ENCODE results near the gene GBA2. TPM values are rescaled to one million over a fixed set of nuclear protein-coding genes. Genes with fewer than 3 reads are reported as not detected.

GBA2 gene
- total and polyA plus RNA-seq, 4 donors, result 42.4 to 78.7 (median 46.2) TPM

DNA sequence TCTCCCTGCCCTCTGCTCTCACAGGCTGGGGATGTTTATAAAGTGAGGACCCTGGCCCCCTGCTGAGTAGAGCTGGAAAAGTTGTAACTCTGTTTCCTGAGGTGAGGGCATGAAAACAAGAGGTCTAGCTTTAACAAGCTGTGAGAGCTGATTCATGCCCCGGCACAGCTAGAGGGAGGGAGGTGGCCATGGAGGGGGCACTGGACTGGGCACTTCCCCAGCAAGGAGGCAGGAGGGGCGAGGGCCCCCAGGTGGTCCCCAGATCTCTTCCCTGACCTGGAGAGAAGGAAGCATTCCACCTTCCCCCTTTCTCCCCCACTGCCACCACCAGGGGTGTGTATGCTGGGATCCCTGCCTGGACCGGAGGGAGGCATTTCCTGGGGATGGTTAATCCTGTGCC lies 5.2 kb upstream of the GBA2 start, which contains the start of gene MSMP:
Gene MSMP, minus strand, starts transcription at position 13 of the 400 bp plus-strand sequence. CDS start 147 bp downstream, outside the sequence.
- Histone ChIP-seq H3K9ac (ENCODE audit: insufficient read depth in 1 of 2, low read length in 2 of 2) (no peak within 1 kb of the TSS), H3K27me3 (ENCODE audit: control insufficient read depth in 3 of 3, insufficient read depth in 3 of 3, low read length in 2 of 3) (no peaks in the 10 kb centered on the region), H3K4me3 (no peak within 1 kb of the TSS), H3K27ac (ENCODE audit: low read depth in 1 of 2, low read length in 1 of 2) (peak within 1 kb of the TSS in 1 of 2 donors; percentile 51), H3K36me3 (ENCODE audit: control insufficient read depth in 4 of 4, insufficient read depth in 4 of 4, low read length in 4 of 4) (peaks cover 10 to 42% (median 37%) of the 10 kb centered on the region in 4 donors), H3K4me1 (ENCODE audit: control insufficient read depth in 5 of 5, insufficient read depth in 5 of 5, low read length in 5 of 5) (peaks cover 0 to 31% (median 13%) of the 10 kb centered on the region in 5 donors), H3K9me3 (ENCODE audit: control insufficient read depth in 4 of 4, insufficient read depth in 3 of 4, low read length in 3 of 4) (no peaks in the 10 kb centered on the region)
- DNase-seq, result no peak
- TF ChIP-seq, protein P1, sequence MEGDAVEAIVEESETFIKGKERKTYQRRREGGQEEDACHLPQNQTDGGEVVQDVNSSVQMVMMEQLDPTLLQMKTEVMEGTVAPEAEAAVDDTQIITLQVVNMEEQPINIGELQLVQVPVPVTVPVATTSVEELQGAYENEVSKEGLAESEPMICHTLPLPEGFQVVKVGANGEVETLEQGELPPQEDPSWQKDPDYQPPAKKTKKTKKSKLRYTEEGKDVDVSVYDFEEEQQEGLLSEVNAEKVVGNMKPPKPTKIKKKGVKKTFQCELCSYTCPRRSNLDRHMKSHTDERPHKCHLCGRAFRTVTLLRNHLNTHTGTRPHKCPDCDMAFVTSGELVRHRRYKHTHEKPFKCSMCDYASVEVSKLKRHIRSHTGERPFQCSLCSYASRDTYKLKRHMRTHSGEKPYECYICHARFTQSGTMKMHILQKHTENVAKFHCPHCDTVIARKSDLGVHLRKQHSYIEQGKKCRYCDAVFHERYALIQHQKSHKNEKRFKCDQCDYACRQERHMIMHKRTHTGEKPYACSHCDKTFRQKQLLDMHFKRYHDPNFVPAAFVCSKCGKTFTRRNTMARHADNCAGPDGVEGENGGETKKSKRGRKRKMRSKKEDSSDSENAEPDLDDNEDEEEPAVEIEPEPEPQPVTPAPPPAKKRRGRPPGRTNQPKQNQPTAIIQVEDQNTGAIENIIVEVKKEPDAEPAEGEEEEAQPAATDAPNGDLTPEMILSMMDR (IDR thresholded peaks at IDR 0.05; ENCODE audit: control extremely low read depth, extremely low read depth), result no peak
- ATAC-seq (ENCODE audit: insufficient read depth, low FRiP score), result no peak
- WGBS, 2 donors, result 48 to 55% methylated on average over 3 of the region's 3 CpGs

DNA sequence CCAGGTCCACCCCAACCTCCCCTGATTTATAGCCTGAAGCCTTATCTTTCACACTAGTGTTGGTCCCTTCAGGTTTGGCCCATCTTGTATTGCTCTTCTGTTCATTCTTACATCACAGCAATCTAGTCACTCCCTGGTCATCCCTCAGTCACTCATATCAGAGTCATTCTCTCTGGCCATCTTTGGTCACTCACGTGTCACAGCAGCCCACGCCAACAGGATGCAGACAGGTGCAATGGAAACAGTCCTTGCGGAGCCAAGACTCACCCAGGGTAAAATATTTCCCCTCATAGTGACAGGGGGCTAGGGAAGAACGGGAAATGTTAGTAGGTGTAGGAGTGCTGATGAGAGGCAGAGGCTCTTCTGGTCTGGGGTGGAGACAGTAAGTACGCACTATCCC lies 4.4 kb upstream of the GBA2 start:
- Histone ChIP-seq H3K27ac (ENCODE audit: low read depth in 1 of 2, low read length in 1 of 2) (no peak overlapping the region), H3K9me3 (ENCODE audit: control insufficient read depth in 4 of 4, insufficient read depth in 3 of 4, low read length in 3 of 4) (no peaks in the 10 kb centered on the region), H3K4me3 (no peak overlapping the region), H3K36me3 (ENCODE audit: control insufficient read depth in 4 of 4, insufficient read depth in 4 of 4, low read length in 4 of 4) (peaks cover 10 to 42% (median 37%) of the 10 kb centered on the region in 4 donors), H3K27me3 (ENCODE audit: control insufficient read depth in 3 of 3, insufficient read depth in 3 of 3, low read length in 2 of 3) (no peaks in the 10 kb centered on the region), H3K9ac (ENCODE audit: insufficient read depth in 1 of 2, low read length in 2 of 2) (no peak overlapping the region), H3K4me1 (ENCODE audit: control insufficient read depth in 5 of 5, insufficient read depth in 5 of 5, low read length in 5 of 5) (peaks cover 0 to 26% (median 13%) of the 10 kb centered on the region in 5 donors)
- DNase-seq (no peak), ATAC-seq (ENCODE audit: insufficient read depth, low FRiP score) (no peak)
- TF ChIP-seq, protein P1 (IDR thresholded peaks at IDR 0.05; ENCODE audit: control extremely low read depth, extremely low read depth), result no peak
- WGBS, 2 donors, result 90 to 95% methylated on average over 5 of the region's 5 CpGs

DNA sequence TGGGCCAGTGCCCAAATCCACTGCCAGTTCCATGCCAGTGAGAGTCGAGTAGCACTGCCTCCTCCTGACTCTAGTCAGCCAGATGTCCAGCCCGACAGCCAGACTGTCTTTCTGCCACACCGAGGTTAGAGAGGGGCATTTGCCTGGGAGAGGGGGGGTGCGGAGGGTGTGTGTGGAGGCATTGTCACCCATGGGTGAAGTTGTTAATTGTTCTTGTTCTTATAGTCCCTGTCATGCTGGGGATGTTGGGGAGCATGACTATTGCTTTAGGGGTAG lies 1.2 kb upstream of the GBA2 start:
- Histone ChIP-seq H3K27me3 (ENCODE audit: control insufficient read depth in 3 of 3, insufficient read depth in 3 of 3, low read length in 2 of 3) (no peaks in the 10 kb centered on the region), H3K36me3 (ENCODE audit: control insufficient read depth in 4 of 4, insufficient read depth in 4 of 4, low read length in 4 of 4) (peaks cover 10 to 42% (median 37%) of the 10 kb centered on the region in 4 donors), H3K9ac (ENCODE audit: insufficient read depth in 1 of 2, low read length in 2 of 2) (peak overlapping the region; percentile 67 to 75), H3K4me1 (ENCODE audit: control insufficient read depth in 5 of 5, insufficient read depth in 5 of 5, low read length in 5 of 5) (peaks cover 4 to 34% (median 26%) of the 10 kb centered on the region in 5 donors), H3K4me3 (no peak overlapping the region), H3K9me3 (ENCODE audit: control insufficient read depth in 4 of 4, insufficient read depth in 3 of 4, low read length in 3 of 4) (no peaks in the 10 kb centered on the region), H3K27ac (ENCODE audit: low read depth in 1 of 2, low read length in 1 of 2) (peak overlapping the region; percentile 94 to 99)
- no peak for DNase-seq
- ATAC-seq (ENCODE audit: insufficient read depth, low FRiP score), result no peak
- TF ChIP-seq, protein P1 (IDR thresholded peaks at IDR 0.05; ENCODE audit: control extremely low read depth, extremely low read depth), result no peak
- WGBS, 2 donors, result 61 to 69% methylated on average over 4 of the region's 4 CpGs

All from lung (tissue), 12 donors.